Stimulated activated CD8-positive, alpha-beta memory T cell treated with anti-CD3 and anti-CD28 coated beads, Interleukin-4, amount 100 ng/mL, for 4 hours (primary cell): ENCODE data around the gene ANKFN1.
"Not testable (repeated sequence)": the region's sequence is repeated elsewhere in the genome, so short reads cannot be mapped to it uniquely, and the experiment has no call there.

Experiments used
- DNase-seq, 2 donors: peaks; one replicate each; pipeline ENCODE4 v3.0.0-alpha.2; 2020; ENCODE audit warnings: low read depth in 2 of 2, low spot score in 1 of 2

ANKFN1 gene

GRCh38 chr17:56325313-56326000 is 172.2 kb downstream of the ANKFN1 start:
- no peak for DNase-seq

GRCh38 chr17:56326001-56326359 is 172.7 kb downstream of the ANKFN1 start:
- no peak for DNase-seq

- DNase-seq: no peak
Observed at GRCh38 chr17:56347639-56348038, 194.4 kb downstream of the ANKFN1 start.

- DNase-seq: no peak
Observed at GRCh38 chr17:56350592-56350991, 197.3 kb downstream of the ANKFN1 start.

- DNase-seq: no peak
Observed at GRCh38 chr17:56351675-56352074, 198.4 kb downstream of the ANKFN1 start.

- no peak for DNase-seq
Observed at GRCh38 chr17:56358651-56359050, 205.4 kb downstream of the ANKFN1 start.

GRCh38 chr17:56359518-56359917 is 206.2 kb downstream of the ANKFN1 start:
- DNase-seq: no peak

GRCh38 chr17:56367366-56367765 is 214.1 kb downstream of the ANKFN1 start:
- no peak for DNase-seq

- no peak for DNase-seq
Observed at GRCh38 chr17:56373981-56374833, 220.9 kb downstream of the ANKFN1 start.

- DNase-seq: no peak
Observed at GRCh38 chr17:56389356-56389755, 236.1 kb downstream of the ANKFN1 start.

GRCh38 chr17:56392321-56392720 is 239.0 kb downstream of the ANKFN1 start:
- DNase-seq: no peak

GRCh38 chr17:56393156-56393555 is 239.9 kb downstream of the ANKFN1 start:
- no peak for DNase-seq

- DNase-seq: no peak
Observed at GRCh38 chr17:56395787-56396186, 242.5 kb downstream of the ANKFN1 start.

GRCh38 chr17:56407086-56407485 is 253.8 kb downstream of the ANKFN1 start:
- DNase-seq: no peak

GRCh38 chr17:56412356-56412755 is 259.1 kb downstream of the ANKFN1 start:
- not testable (repeated sequence) for DNase-seq

GRCh38 chr17:56416682-56417351 is 263.5 kb downstream of the ANKFN1 start:
- no peak for DNase-seq

GRCh38 chr17:56424005-56424404 is 270.7 kb downstream of the ANKFN1 start:
- DNase-seq: no peak

GRCh38 chr17:56424543-56425044 is 271.3 kb downstream of the ANKFN1 start:
- DNase-seq: no peak

GRCh38 chr17:56425483-56425882 is 272.2 kb downstream of the ANKFN1 start:
- DNase-seq: no peak

GRCh38 chr17:56426901-56427300 is 273.6 kb downstream of the ANKFN1 start:
- no peak for DNase-seq

GRCh38 chr17:56431736-56432135 is 278.5 kb downstream of the ANKFN1 start:
- DNase-seq: no peak

GRCh38 chr17:56432443-56432842 is 279.2 kb downstream of the ANKFN1 start:
- DNase-seq: no peak
